MV-4-11 (cell line): ENCODE measurements around the gene DISC1.
"Not testable (repeated sequence)": the region's sequence is repeated elsewhere in the genome, so short reads cannot be mapped to it uniquely, and the experiment has no call there.

ENCODE experiments used
- DNase-seq: peaks from one replicate; lab custom pipeline; 2025; lab: John Stamatoyannopoulos, UW

DISC1 gene

GRCh38 chr1:231636157-231636556 is 9.6 kb downstream of the DISC1 start:
- DNase-seq, result no peak

- DNase-seq, result not testable (repeated sequence)
Observed at GRCh38 chr1:231636922-231637321, 10.3 kb downstream of the DISC1 start.

- DNase-seq, result no peak
Observed at GRCh38 chr1:231638647-231639046, 12.1 kb downstream of the DISC1 start.

GRCh38 chr1:231639819-231640218 is 13.2 kb downstream of the DISC1 start:
- no peak for DNase-seq

GRCh38 chr1:231641444-231641843 is 14.9 kb downstream of the DISC1 start:
- DNase-seq, result not testable (repeated sequence)

GRCh38 chr1:231642061-231642460 is 15.5 kb downstream of the DISC1 start:
- DNase-seq, result not testable (repeated sequence)

GRCh38 chr1:231642618-231643017 is 16.0 kb downstream of the DISC1 start:
- no peak for DNase-seq

GRCh38 chr1:231643071-231643934 is 16.7 kb downstream of the DISC1 start:
- no peak for DNase-seq

GRCh38 chr1:231643935-231644237 is 17.3 kb downstream of the DISC1 start:
- DNase-seq, result no peak

GRCh38 chr1:231645634-231646033 is 19.0 kb downstream of the DISC1 start:
- not testable (repeated sequence) for DNase-seq

GRCh38 chr1:231646165-231646564 is 19.6 kb downstream of the DISC1 start:
- not testable (repeated sequence) for DNase-seq

GRCh38 chr1:231651621-231652260 is 25.2 kb downstream of the DISC1 start:
- DNase-seq, result not testable (repeated sequence)

- DNase-seq, result no peak
Observed at GRCh38 chr1:231653632-231654031, 27.0 kb downstream of the DISC1 start.

- DNase-seq, result no peak
Observed at GRCh38 chr1:231656741-231657140, 30.2 kb downstream of the DISC1 start.

- not testable (repeated sequence) for DNase-seq
Observed at GRCh38 chr1:231658223-231658622, 31.6 kb downstream of the DISC1 start.

- DNase-seq, result no peak
Observed at GRCh38 chr1:231660198-231660597, 33.6 kb downstream of the DISC1 start.

- peak; percentile 94 for DNase-seq
Observed at GRCh38 chr1:231663211-231663792, 36.7 kb downstream of the DISC1 start.

- DNase-seq, result peak; percentile 82
Observed at GRCh38 chr1:231665101-231665500, 38.5 kb downstream of the DISC1 start.

GRCh38 chr1:231665726-231666125 is 39.1 kb downstream of the DISC1 start:
- DNase-seq, result peak; percentile 48

- no peak for DNase-seq
Observed at GRCh38 chr1:231666220-231666936, 39.8 kb downstream of the DISC1 start.

- no peak for DNase-seq
Observed at GRCh38 chr1:231666937-231667608, 40.5 kb downstream of the DISC1 start.
